Body of pancreas (tissue), 4 donors: ENCODE results near the gene ABCB4. TPM values are rescaled to one million over a fixed set of nuclear protein-coding genes. Genes with fewer than 3 reads are reported as not detected.

Source experiments
- ATAC-seq: fragments of 150-250 bp; one replicate; pipeline ENCODE4 v1.9.1; 2016
- DNase-seq, 4 donors: peaks; one replicate each; pipeline ENCODE4 v3.0.0-alpha.2; 2019
- H3K27ac ChIP-seq, 4 donors: fragments of 200-600 bp; sonication (generic); 1 replicate in 3 of 4; 2 replicates in 1 of 4; pipeline versions ENCODE4 v1.5.1 to v1.6.1; 2016 to 2019; ENCODE audit warnings: mild to moderate bottlenecking in 1 of 4, mixed read lengths in 1 of 4, moderate library complexity in 1 of 4
- H3K27me3 ChIP-seq, 2 donors: fragments of 200-600 bp; sonication (generic); one replicate each; pipeline ENCODE4 v1.6.0; 2016; ENCODE audit warnings: mild to moderate bottlenecking in 1 of 2
- H3K36me3 ChIP-seq, 2 donors: fragments of 200-600 bp; sonication (generic); replicated peaks in 1 of 2; 2 replicates each; pipeline ENCODE4 v1.5.1; 2016; ENCODE audit warnings: low read depth in 2 of 2; ENCODE audit not compliant: insufficient read depth in 1 of 2
- H3K4me1 ChIP-seq: fragments of 200-600 bp; sonication (generic); one replicate; pipeline ENCODE4 v1.6.0; 2016
- H3K4me3 ChIP-seq, 2 donors: fragments of 200-600 bp; sonication (generic); 1 replicate in 1 of 2; 2 replicates in 1 of 2; pipeline ENCODE4 v1.5.1; 2016 to 2019
- H3K9me3 ChIP-seq, 3 donors: fragments of 200-600 bp; sonication (generic); 1 replicate in 2 of 3; 2 replicates in 1 of 3; pipeline ENCODE4 v1.5.1; 2016
- POLR2A ChIP-seq, 3 donors: fragments of 450-650 bp; IDR thresholded peaks; one replicate each; pipeline ENCODE4 v1.6.1; 2016; ENCODE audit warnings: antibody characterized with exemption in 3 of 3, mild to moderate bottlenecking in 2 of 3
- WGBS, 2 donors: methylation state at CpG; one replicate each; pipeline ENCODE4 v1.1.5; 2017; 5-methylcytosine and 5-hydroxymethylcytosine counted together
- intact Hi-C: fragments of 100-400 bp; cut with DNase I; formaldehyde crosslinking; loops from one replicate; pipeline ENCODE4 v1.15.1; 2023
- total RNA-seq, 2 donors: library from RNA; depleted of rRNA; stranded (reverse); fragments of >200 nt; gene quantifications; one replicate each; pipeline ENCODE4 v1.1.0, GENCODE V29; 2016
- TF ChIP-seq, protein P1 (sequence below), 7 experiments: fragments of 450-650 bp in 4 of 7; fragments of 200-600 bp in 3 of 7; sonication (generic) in 3 of 7; IDR thresholded peaks; one replicate each; pipeline ENCODE4 v1.5.1; 2016 to 2019; ENCODE audit warnings: antibody characterized with exemption in 7 of 7

The ABCB4 gene
- total RNA-seq, 2 donors from 2014 or later, result under 0.01 TPM; not detected in 1

DNA sequence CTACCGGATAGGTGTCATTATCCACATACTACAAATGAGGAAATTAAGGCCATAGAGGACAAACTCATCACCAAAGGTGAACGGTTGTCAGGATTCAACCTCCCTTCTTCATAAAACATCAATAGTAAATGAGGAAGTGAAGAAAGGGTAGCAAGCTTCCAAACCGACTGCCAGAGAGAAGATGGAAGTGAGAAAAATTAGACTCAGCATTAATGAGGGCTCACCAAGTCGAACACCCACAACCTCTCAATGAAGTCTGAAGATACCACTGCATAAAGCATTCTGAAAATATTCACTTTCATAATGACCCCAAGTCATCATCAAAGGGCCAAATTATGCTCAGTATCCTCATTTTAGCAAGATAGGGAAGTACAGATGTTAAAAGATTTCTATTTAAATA, 29.6 kb downstream of the ABCB4 start:
- H3K4me1 ChIP-seq, result no peaks in the 10 kb centered on the region
- H3K36me3 ChIP-seq, result no peaks in the 10 kb centered on the region
- WGBS, 2 donors, result 36 to 44% methylated on average over 4 of the region's 4 CpGs
- H3K27me3 ChIP-seq, result no peaks in the 10 kb centered on the region
- TF ChIP-seq, protein P1, sequence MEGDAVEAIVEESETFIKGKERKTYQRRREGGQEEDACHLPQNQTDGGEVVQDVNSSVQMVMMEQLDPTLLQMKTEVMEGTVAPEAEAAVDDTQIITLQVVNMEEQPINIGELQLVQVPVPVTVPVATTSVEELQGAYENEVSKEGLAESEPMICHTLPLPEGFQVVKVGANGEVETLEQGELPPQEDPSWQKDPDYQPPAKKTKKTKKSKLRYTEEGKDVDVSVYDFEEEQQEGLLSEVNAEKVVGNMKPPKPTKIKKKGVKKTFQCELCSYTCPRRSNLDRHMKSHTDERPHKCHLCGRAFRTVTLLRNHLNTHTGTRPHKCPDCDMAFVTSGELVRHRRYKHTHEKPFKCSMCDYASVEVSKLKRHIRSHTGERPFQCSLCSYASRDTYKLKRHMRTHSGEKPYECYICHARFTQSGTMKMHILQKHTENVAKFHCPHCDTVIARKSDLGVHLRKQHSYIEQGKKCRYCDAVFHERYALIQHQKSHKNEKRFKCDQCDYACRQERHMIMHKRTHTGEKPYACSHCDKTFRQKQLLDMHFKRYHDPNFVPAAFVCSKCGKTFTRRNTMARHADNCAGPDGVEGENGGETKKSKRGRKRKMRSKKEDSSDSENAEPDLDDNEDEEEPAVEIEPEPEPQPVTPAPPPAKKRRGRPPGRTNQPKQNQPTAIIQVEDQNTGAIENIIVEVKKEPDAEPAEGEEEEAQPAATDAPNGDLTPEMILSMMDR (IDR thresholded peaks at IDR 0.05), result no peak
- TF ChIP-seq POLR2A (IDR thresholded peaks at IDR 0.05), result no peak
- H3K9me3 ChIP-seq, result no peaks in the 10 kb centered on the region
- DNase-seq (no peak), ATAC-seq (no peak)
- intact Hi-C loops, result no loop called here
- no peak overlapping the region for H3K27ac ChIP-seq
- H3K4me3 ChIP-seq, result no peak overlapping the region

DNA sequence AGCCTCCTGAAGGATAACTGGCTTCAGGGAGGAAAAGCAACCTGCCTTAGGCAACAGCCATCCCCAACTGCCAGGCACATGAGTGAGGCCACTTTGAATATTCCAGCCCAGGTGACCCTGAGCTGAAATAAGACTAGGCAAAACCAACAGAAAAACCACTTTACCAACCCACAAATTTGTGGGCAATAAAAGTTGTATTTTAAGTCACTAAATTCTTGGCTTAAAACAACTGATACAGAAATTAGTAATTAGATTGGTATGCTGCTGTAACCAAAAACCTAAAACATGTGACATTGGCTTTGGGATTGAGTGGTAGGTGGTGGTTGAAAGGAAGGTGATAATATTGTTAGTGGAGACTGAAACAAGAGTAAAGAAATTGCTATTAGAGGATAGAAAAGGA, 39.9 kb downstream of the ABCB4 start:
- H3K4me3 ChIP-seq, result no peak overlapping the region
- no peak for ATAC-seq
- intact Hi-C loops, result no loop called here
- H3K36me3 ChIP-seq, result no peaks in the 10 kb centered on the region
- no peak for TF ChIP-seq POLR2A (IDR thresholded peaks at IDR 0.05)
- H3K27me3 ChIP-seq, result no peaks in the 10 kb centered on the region
- H3K4me1 ChIP-seq, result no peaks in the 10 kb centered on the region
- no peak for DNase-seq
- H3K27ac ChIP-seq, result no peak overlapping the region
- no peaks in the 10 kb centered on the region for H3K9me3 ChIP-seq

DNA sequence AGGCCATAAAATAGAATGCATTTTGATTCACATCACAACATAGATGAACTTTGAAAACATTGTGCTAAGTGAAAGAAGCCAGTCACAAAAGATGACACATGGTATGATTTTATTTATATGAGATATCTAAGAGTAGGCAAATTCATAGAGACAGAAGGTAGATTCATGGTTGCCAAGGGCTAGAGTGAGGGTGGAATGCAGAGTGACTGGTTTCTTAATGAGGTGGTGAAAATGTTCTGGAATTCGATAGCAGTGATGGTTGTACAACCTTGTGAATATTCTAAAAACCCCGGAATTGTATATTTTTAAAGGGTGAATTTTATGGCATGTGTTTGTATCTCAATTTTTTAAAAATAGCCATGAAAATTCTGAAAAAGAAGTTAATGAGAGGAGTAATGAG, 42.9 kb downstream of the ABCB4 start:
- no peaks in the 10 kb centered on the region for H3K36me3 ChIP-seq
- H3K27me3 ChIP-seq, result no peaks in the 10 kb centered on the region
- 68 to 84% methylated on average over 2 of the region's 2 CpGs for WGBS, 2 donors
- intact Hi-C loops, result no loop called here
- ATAC-seq (no peak), DNase-seq (no peak)
- no peaks in the 10 kb centered on the region for H3K4me1 ChIP-seq
- no peaks in the 10 kb centered on the region for H3K9me3 ChIP-seq
- no peak overlapping the region for H3K4me3 ChIP-seq
- no peak overlapping the region for H3K27ac ChIP-seq
- TF ChIP-seq, protein P1 (IDR thresholded peaks at IDR 0.05), result no peak
- TF ChIP-seq POLR2A (IDR thresholded peaks at IDR 0.05), result no peak

DNA sequence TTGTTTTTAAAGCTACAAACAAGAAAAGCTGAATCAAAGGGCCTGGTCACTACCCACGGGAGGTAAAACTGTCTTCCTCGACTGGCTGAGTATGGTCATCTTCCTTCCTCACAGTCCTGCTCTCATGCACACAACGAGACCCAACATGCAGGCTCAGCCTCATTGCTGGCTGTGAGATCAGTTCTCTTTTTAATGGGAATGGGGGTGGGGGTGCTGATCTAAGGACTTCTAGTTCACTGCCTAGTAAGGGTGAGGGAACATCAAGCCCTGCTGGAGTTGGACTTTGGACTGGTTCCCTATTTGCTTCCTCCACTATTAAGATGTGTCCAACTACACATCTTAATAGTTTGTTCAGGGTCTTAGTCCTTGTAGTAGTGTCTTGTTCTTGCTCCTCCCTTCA, 48.2 kb downstream of the ABCB4 start:
- Histone ChIP-seq H3K4me3 (no peak overlapping the region), H3K4me1 (no peaks in the 10 kb centered on the region), H3K9me3 (no peaks in the 10 kb centered on the region), H3K36me3 (no peaks in the 10 kb centered on the region), H3K27me3 (no peaks in the 10 kb centered on the region), H3K27ac (no peak overlapping the region)
- no peak for ATAC-seq
- TF ChIP-seq POLR2A (IDR thresholded peaks at IDR 0.05), result no peak
- TF ChIP-seq, protein P1 (IDR thresholded peaks at IDR 0.05), result no peak
- intact Hi-C loops, result no loop called here
- WGBS, 2 donors, result 71 to 81% methylated on average over 3 of the region's 3 CpGs
- DNase-seq, result peak in 1 of 4 donors; percentile 22

DNA sequence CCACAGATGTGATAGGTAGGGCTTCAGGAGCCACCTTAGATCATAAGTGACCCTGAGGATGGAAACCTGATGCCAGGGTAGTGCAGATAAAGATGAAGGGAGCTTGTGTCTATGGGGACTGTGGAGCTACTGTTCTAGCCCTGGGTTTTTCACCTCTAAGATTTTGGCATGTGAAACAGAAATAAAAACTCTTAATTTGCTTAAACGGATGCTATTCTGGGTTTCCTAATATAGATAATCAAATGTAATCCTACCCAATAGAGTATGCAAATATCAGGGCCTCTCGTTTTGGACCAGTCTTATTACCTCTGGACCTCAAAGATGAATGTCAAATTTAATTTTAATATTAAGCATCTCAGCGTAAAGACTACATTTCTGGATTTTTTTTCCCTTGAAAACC, 49.3 kb downstream of the ABCB4 start:
- Histone ChIP-seq H3K4me1 (no peaks in the 10 kb centered on the region), H3K27ac (no peak overlapping the region), H3K4me3 (no peak overlapping the region), H3K9me3 (no peaks in the 10 kb centered on the region), H3K36me3 (no peaks in the 10 kb centered on the region), H3K27me3 (no peaks in the 10 kb centered on the region)
- DNase-seq (no peak), ATAC-seq (no peak)
- intact Hi-C loops, result no loop called here
- TF ChIP-seq, protein P1 (IDR thresholded peaks at IDR 0.05), result no peak
- no peak for TF ChIP-seq POLR2A (IDR thresholded peaks at IDR 0.05)
- 47 to 63% methylated on average over 3 of the region's 3 CpGs for WGBS, 2 donors
